ENCODE data around the gene USP36. TPM values are rescaled to one million over a fixed set of nuclear protein-coding genes. Genes with fewer than 3 reads are reported as not detected.
A peak's percentile ranks its signal among the peaks of the same experiment; 100 is the strongest.

USP36 gene
- total RNA-seq, 2 experiments from 2014 or later = 47.2 to 144 TPM

- TF ChIP-seq CTCF (conservative IDR thresholded peaks at IDR 0.05; ENCODE audit: low read length) (no peak), EZH2phosphoT487 (IDR thresholded peaks at IDR 0.05; ENCODE audit: borderline replicate concordance, low read depth, low read length) (no peak)
- no peak for DNase-seq (ENCODE audit: low spot score)
- Histone ChIP-seq H3K36me3 (ENCODE audit: insufficient read depth, low read length) (peaks cover 96% of the 10 kb centered on the region), H3K27ac (ENCODE audit: low read depth, low read length, poor library complexity, severe bottlenecking) (no peak overlapping the region), H4K20me1 (ENCODE audit: insufficient read depth, low read length) (0 out of 2 replicates have a peak, but pooled peaks cover 3% of the 10 kb centered on the region), H2AFZ (ENCODE audit: low read length) (no peak overlapping the region), H3K9me3 (ENCODE audit: low read length) (no peaks in the 10 kb centered on the region), H3K4me1 (ENCODE audit: insufficient read depth, low read length, poor library complexity, severe bottlenecking) (no peaks in the 10 kb centered on the region), H3K79me2 (ENCODE audit: insufficient read depth, low read depth, low read length) (no peaks in the 10 kb centered on the region), H3K4me3 (ENCODE audit: low read depth, low read length, poor library complexity, severe bottlenecking) (no peak overlapping the region), H3K4me2 (ENCODE audit: low read length) (no peak overlapping the region), H3K9me2 (ENCODE audit: insufficient read depth, low read length) (no peaks in the 10 kb centered on the region)
- intact Hi-C loops (cut with micrococcal nuclease; ENCODE audit: unreplicated experiment) = no loop called here
- no TSS peak for BruUV-seq (replicated peaks)
- CTCF ChIA-PET (ENCODE audit: unreplicated experiment) = no interaction called here
- POLR2A ChIA-PET = interaction anchor here (0.7 kb wide), 1 partner anchor 311 kb away, joined by 4 read pairs; no protein-coding TSS in a partner anchor
Measured at GRCh38 chr17:78800132-78800931, 40.3 kb downstream of the USP36 start.

- H3K27ac ChIP-seq (ENCODE audit: low read depth, low read length, poor library complexity, severe bottlenecking) = no peak overlapping the region
- H3K9me2 ChIP-seq (ENCODE audit: insufficient read depth, low read length) = no peaks in the 10 kb centered on the region
- H3K36me3 ChIP-seq (ENCODE audit: insufficient read depth, low read length) = peaks cover 96% of the 10 kb centered on the region
- ChIA-PET POLR2A (interaction anchor here (0.7 kb wide), 1 partner anchor 23 kb away, joined by 3 read pairs; no protein-coding TSS in a partner anchor), CTCF (ENCODE audit: unreplicated experiment) (interaction anchor here (0.6 kb wide), 1 partner anchor 52 kb away, joined by 3 read pairs; no protein-coding TSS in a partner anchor)
- TF ChIP-seq CTCF (conservative IDR thresholded peaks at IDR 0.05; ENCODE audit: low read length) (peak; percentile 79), EZH2phosphoT487 (IDR thresholded peaks at IDR 0.05; ENCODE audit: borderline replicate concordance, low read depth, low read length) (no peak)
- intact Hi-C loops (cut with micrococcal nuclease; ENCODE audit: unreplicated experiment) = loop anchor here (1.0 kb wide), 1 partner anchor 302 kb away; no protein-coding TSS in a partner anchor
- H3K79me2 ChIP-seq (ENCODE audit: insufficient read depth, low read depth, low read length) = no peaks in the 10 kb centered on the region
- DNase-seq (ENCODE audit: low spot score) = peak; percentile 71
- no peaks in the 10 kb centered on the region for H3K9me3 ChIP-seq (ENCODE audit: low read length)
- no peak overlapping the region for H2AFZ ChIP-seq (ENCODE audit: low read length)
- H4K20me1 ChIP-seq (ENCODE audit: insufficient read depth, low read length) = 0 out of 2 replicates have a peak, but pooled peaks cover 3% of the 10 kb centered on the region
- no peak overlapping the region for H3K4me2 ChIP-seq (ENCODE audit: low read length)
- BruUV-seq (replicated peaks) = no TSS peak
- no peaks in the 10 kb centered on the region for H3K4me1 ChIP-seq (ENCODE audit: insufficient read depth, low read length, poor library complexity, severe bottlenecking)
- no peak overlapping the region for H3K4me3 ChIP-seq (ENCODE audit: low read depth, low read length, poor library complexity, severe bottlenecking)
Measured at GRCh38 chr17:78798695-78799559, 41.7 kb downstream of the USP36 start.

Data from OCI-LY7 (cell line).